Epithelial cell of proximal tubule (primary cell): ENCODE measurements around the gene GAB2. TPM values are rescaled to one million over a fixed set of nuclear protein-coding genes. Genes with fewer than 3 reads are reported as not detected.
"Not testable (repeated sequence)": the region's sequence is repeated elsewhere in the genome, so short reads cannot be mapped to it uniquely, and the experiment has no call there.

ENCODE experiments used
- DNase-seq: peaks from one replicate; pipeline ENCODE4 v3.0.0-alpha.2; 2011; ENCODE audit warnings: low read depth
- H3K4me3 ChIP-seq: 2 replicates; pipeline ENCODE4 v1.5.1; 2011; ENCODE audit warnings: low read depth, mild to moderate bottlenecking, low read length
- CTCF ChIP-seq: conservative IDR thresholded peaks from 2 replicates; pipeline ENCODE4 v1.5.1; 2012; ENCODE audit warnings: low read depth, mild to moderate bottlenecking, low read length
- total RNA-seq: library from RNA; depleted of rRNA; stranded (reverse); fragments of >200 nt; gene quantifications from 2 replicates; pipeline ENCODE4 v1.2.3, GENCODE V29; 2015

Gene GAB2
- total RNA-seq, 1 donor from 2014 or later = 15.0 TPM

DNA sequence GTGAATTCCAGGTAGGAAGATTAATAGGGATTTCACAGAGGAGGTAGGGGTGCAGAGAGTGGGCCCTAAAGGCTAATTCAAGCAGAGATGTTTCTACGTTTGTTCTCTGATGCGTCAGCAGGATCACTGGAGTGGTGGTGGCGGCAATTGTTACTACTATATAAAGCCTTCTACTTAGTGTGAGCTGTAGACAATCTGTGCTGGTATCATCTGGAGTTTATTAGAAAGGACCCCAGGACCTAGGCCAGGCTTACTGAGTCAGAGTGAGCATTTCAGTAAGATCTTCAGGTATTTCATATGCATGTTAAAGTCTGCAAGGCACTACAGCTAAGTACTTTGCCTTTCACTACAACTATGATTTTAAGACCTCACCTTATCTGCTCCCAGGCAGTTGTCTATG lies 169.4 kb downstream of the GAB2 start:
- no peak for TF ChIP-seq CTCF
- H3K4me3 ChIP-seq = no peak overlapping the region
- no peak for DNase-seq

DNA sequence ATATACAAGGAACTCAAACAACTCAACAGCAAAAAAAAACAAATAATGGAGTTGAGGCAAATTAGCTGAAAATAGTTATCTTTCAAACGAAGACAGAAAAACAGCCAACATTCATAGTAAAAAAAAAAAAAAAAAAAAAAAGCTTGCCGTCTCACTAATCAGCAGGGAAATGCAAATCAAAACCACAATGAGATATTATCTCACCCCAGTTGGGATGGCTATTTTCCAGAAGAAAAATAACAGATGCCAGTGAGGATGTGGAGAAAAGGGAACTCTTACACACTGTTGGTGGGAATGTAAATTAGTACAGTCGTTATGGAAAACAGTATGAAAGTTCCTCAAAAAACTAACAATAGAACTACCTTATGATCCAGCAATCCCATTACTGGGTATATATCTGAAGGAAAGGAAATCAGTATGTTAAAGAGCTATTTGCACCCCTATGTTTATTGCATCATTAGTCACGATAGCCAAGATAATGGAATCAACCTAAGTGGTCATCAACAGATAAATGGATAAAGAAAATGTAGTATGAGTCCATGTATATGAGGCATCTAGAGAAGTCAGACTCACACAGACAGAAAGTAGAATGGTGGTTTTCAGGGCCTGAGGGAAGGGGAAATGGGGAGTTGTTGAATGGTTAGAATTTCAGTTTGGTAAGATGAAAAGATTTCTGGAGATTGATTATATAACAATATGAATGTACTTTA lies 172.9 kb downstream of the GAB2 start:
- no peak for DNase-seq
- no peak for TF ChIP-seq CTCF
- H3K4me3 ChIP-seq = no peak overlapping the region

DNA sequence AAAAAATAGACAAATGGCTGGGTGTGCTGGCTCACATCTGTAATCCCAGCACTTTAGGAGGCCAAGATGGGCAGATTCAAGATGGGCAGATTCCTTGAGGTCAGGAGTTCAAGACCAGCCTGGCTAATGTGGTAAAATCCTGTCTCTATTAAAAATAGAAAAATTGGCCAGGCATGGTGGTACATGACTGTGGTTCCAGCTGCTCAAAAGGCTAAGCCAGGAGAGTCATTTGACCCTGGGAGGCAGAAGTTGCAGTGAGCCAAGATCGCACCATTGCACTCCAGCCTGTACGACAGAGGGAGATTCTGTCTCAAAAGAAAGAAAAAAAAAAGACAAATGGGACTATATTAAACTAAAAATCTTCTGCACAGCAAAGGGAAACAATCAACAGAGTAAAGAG lies 173.5 kb downstream of the GAB2 start:
- no peak overlapping the region for H3K4me3 ChIP-seq
- DNase-seq = no peak
- TF ChIP-seq CTCF = no peak

DNA sequence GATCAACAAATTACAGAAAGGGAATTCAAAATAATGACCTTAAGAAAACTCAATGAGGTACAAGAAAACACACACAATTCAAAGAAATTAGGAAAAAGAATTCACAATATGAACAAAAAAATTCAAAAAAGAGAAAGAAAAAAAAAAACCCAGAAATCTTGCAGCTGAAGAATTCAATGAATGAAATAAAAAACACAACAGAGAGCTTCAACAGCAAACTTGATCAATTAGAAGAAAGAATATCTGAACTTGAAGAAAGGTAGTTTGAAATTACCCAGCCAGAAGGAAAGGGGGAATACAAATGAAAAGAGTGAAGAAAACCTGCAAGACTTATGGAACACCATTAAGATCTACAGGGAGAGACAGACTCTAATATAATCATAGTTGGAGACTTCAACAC lies 176.1 kb downstream of the GAB2 start:
- TF ChIP-seq CTCF = no peak
- DNase-seq = no peak
- H3K4me3 ChIP-seq = no peak overlapping the region

GRCh38 chr11:78239781-78240180 lies 177.8 kb downstream of the GAB2 start:
- H3K4me3 ChIP-seq = no peak overlapping the region
- no peak for DNase-seq
- TF ChIP-seq CTCF = no peak

DNA sequence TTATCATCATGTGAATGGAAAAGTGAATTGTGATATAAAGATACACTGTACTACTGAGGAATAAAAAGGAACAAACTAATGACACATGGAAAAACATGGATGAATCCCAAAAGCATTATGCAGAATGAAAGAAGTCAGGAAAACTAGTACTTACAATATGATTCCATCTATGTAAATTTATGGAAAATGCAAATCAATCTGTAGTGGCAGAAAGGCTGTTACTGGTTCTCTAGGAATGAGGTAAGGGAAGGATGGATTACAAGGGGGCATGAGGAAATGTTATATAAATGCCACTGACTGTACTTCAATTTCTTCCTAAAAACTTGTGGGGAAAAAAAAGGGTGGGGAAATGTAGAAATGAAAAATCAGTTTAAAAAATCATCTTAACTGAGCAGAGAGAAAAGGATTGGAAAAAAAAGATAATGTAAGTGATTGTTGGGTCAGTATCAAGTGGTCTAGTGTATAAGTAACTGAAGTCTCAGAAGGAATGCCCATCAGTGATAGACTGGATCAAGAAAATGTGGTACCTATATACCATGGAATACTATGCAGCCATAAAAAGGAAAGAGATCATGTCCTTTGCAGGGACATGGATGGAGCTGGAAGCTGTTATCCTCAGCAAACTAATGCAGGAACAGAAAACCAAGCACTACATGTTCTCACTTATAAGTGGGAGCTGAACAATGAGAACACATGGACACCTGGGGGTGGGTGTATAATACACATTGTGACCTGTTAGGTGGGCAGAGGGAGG lies 180.2 kb downstream of the GAB2 start:
- no peak for DNase-seq
- TF ChIP-seq CTCF = no peak
- H3K4me3 ChIP-seq = no peak overlapping the region

DNA sequence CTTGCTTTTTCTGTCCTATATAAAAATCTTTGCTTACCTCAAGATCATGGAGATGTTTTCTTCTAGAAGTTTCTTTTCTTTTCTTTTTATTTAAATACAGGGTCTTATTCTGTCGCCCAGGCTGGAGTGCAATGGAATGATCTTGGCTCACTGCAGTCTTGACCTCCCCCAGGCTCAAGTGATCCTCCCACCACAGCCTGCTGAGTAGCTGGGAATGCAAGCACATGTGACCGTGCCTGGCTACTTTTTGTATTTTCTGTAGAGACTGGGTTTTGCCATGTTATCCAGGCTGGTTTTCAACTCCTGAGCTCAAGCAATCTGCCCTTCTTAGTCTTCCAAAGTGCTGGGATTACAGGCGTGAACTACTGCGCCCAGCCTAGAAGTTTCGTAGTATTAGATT lies 183.6 kb downstream of the GAB2 start:
- no peak for DNase-seq
- no peak overlapping the region for H3K4me3 ChIP-seq
- no peak for TF ChIP-seq CTCF

GRCh38 chr11:78233046-78233445 lies 184.6 kb downstream of the GAB2 start:
- H3K4me3 ChIP-seq, DNase-seq: not testable (repeated sequence)
